ENCODE data around the gene POLR1E. TPM values are rescaled to one million over a fixed set of nuclear protein-coding genes. Genes with fewer than 3 reads are reported as not detected.

Gene POLR1E
- total and polyA plus RNA-seq, 2 of the 8 experiments (the other 6 are each of a cell fraction or from before 2014, with no cell fraction given): 16.0 to 40.0 TPM

- Histone ChIP-seq H2BK15ac (ENCODE audit: low read length) (no peak overlapping the region), H3K23me2 (ENCODE audit: low read depth, low read length) (no peaks in the 10 kb centered on the region), H2BK20ac (ENCODE audit: low read length) (no peak overlapping the region), H3K56ac (replicated peaks; ENCODE audit: insufficient read length, low read depth, low read length) (no peak overlapping the region), H3K79me2 (ENCODE audit: control insufficient read depth in 1 of 2, insufficient read depth in 2 of 2, low read length in 2 of 2) (no peaks in the 10 kb centered on the region), H3K9me3 (ENCODE audit: insufficient read depth in 2 of 2, low read depth in 1 of 2, low read length in 1 of 2) (no peaks in the 10 kb centered on the region), H2BK5ac (ENCODE audit: low read depth, low read length) (no peak overlapping the region), H4K91ac (replicated peaks; ENCODE audit: insufficient read length, low read length) (no peak overlapping the region), H3K36me3 (ENCODE audit: control insufficient read depth in 2 of 4, insufficient read depth in 4 of 4, low read length in 3 of 4) (peaks cover 16 to 66% (median 50%) of the 10 kb centered on the region in 4 experiments), H2AK5ac (ENCODE audit: low read depth, low read length) (no peak overlapping the region), H3K4ac (replicated peaks; ENCODE audit: insufficient read length, low read depth, low read length) (no peak overlapping the region), H3K4me3 (ENCODE audit: extremely low read depth in 1 of 4, insufficient read depth in 2 of 4, low read depth in 3 of 4, low read length in 4 of 4) (no peak overlapping the region), H2BK12ac (ENCODE audit: low read depth, low read length) (no peak overlapping the region), H3K4me2 (ENCODE audit: insufficient read depth in 1 of 2, low read depth in 2 of 2, low read length in 2 of 2) (no peak overlapping the region), H3K18ac (ENCODE audit: extremely low read depth, low read length) (no peak overlapping the region), H4K8ac (ENCODE audit: extremely low read depth, insufficient read depth, low read length) (no peak overlapping the region), H2AFZ (ENCODE audit: low read length) (no peak overlapping the region), H3K27me3 (replicated peaks in 1 of 4; ENCODE audit: control insufficient read depth in 3 of 4, extremely low read depth in 1 of 4, insufficient read depth in 3 of 4, low read length in 3 of 4) (no peaks in the 10 kb centered on the region), H3K9ac (replicated peaks in 1 of 4; ENCODE audit: extremely low read depth in 1 of 4, low read depth in 3 of 4, low read length in 3 of 4) (no peak overlapping the region), H3K14ac (ENCODE audit: insufficient read length) (no peak overlapping the region), H3K23ac (ENCODE audit: insufficient read length) (no peak overlapping the region), H3K27ac (ENCODE audit: low read depth, low read length) (no peak overlapping the region), H3K79me1 (ENCODE audit: low read depth, low read length) (no peaks in the 10 kb centered on the region), H2BK120ac (replicated peaks; ENCODE audit: low read depth, low read length) (no peak overlapping the region), H3K4me1 (replicated peaks in 1 of 4; ENCODE audit: control insufficient read depth in 3 of 4, insufficient read depth in 4 of 4, low read length in 3 of 4) (no peaks in the 10 kb centered on the region), H4K20me1 (replicated peaks in 1 of 2; ENCODE audit: control insufficient read depth in 1 of 2, insufficient read depth in 2 of 2, low read length in 2 of 2) (peaks cover 6 to 7% of the 10 kb centered on the region in 2 experiments), H4K5ac (ENCODE audit: insufficient read length, low read depth, low read length) (no peak overlapping the region)
- DNase-seq (ENCODE audit: low read depth in 1 of 2, low spot score in 2 of 2) (no peak), FAIRE-seq (no peak)
- ChIA-PET POLR2A (ENCODE audit: partially characterized antibody) (interaction anchor here (1.1 kb wide), 1 partner anchor 8 kb away, joined by 3 read pairs; no protein-coding TSS in a partner anchor), CTCF (ENCODE audit: partially characterized antibody) (interaction anchor here (0.9 to 2.8 kb wide), 4 partner anchors 9 to 14 kb away, joined by 3 to 14 read pairs (median 3); no protein-coding TSS in a partner anchor)
- 70% methylated on average over 2 of the region's 2 CpGs; no CpG with 5 or more reads in 1 of the 2 experiments for WGBS, 2 experiments (ENCODE audit: extremely low coverage in 1 of 2, insufficient coverage in 1 of 2, insufficient read length in 1 of 2, insufficient replicate concordance in 2 of 2, low coverage in 1 of 2, low lambda C conversion rate in 2 of 2, missing lambda C conversion rate in 1 of 2)
- TF ChIP-seq PHF8 (conservative IDR thresholded peaks at IDR 0.05; ENCODE audit: low read depth, low read length) (no peak), HDAC6 (IDR thresholded peaks at IDR 0.05; ENCODE audit: low read depth, low read length) (no peak), SIRT6 (IDR thresholded peaks at IDR 0.05; ENCODE audit: low read length) (no peak), JUN (IDR thresholded peaks at IDR 0.05; ENCODE audit: low read depth, low read length) (no peak), YY1 (IDR thresholded peaks at IDR 0.05; ENCODE audit: low read depth, low read length) (no peak), CBX8 (IDR thresholded peaks at IDR 0.05; ENCODE audit: borderline replicate concordance, low read depth, low read length) (no peak), EP300 (IDR thresholded peaks at IDR 0.05; ENCODE audit: borderline replicate concordance in 1 of 2, low read depth in 2 of 2, low read length in 2 of 2) (no peak), CTBP2 (IDR thresholded peaks at IDR 0.05; ENCODE audit: borderline replicate concordance, insufficient read depth, insufficient read length, low read length) (no peak), KDM5A (IDR thresholded peaks at IDR 0.05; ENCODE audit: low read length) (no peak), NRF1 (IDR thresholded peaks at IDR 0.05; ENCODE audit: low read depth, low read length) (no peak), RFX5 (IDR thresholded peaks at IDR 0.05; ENCODE audit: borderline replicate concordance, low read depth, low read length) (no peak), BACH1 (IDR thresholded peaks at IDR 0.05; ENCODE audit: low read length) (no peak), JUND (IDR thresholded peaks at IDR 0.05; ENCODE audit: low read length) (no peak), RXRA (IDR thresholded peaks at IDR 0.05; ENCODE audit: insufficient read depth, low read depth, low read length) (no peak)
Measured at GRCh38 chr9:37501957-37502596, 16.3 kb downstream of the POLR1E start.

Data from H1 (cell line).